Panc1 (cell line): Measurements from ENCODE around the gene METTL4.

Experiments used
- POLR2AphosphoS5 ChIP-seq: IDR thresholded peaks from 2 replicates; pipeline ENCODE4 v1.6.1; 2012; ENCODE audit warnings: mild to moderate bottlenecking, low read depth, low read length, moderate library complexity
- SIN3A ChIP-seq: IDR thresholded peaks from 2 replicates; pipeline ENCODE4 v1.6.1; 2012; ENCODE audit warnings: low read depth, mild to moderate bottlenecking, low read length, moderate library complexity, borderline replicate concordance; ENCODE audit not compliant: insufficient read depth
- TCF7L2 ChIP-seq: IDR thresholded peaks from 2 replicates; pipeline ENCODE4 v1.6.1; 2011; ENCODE audit warnings: mild to moderate bottlenecking, low read depth, low read length, inconsistent platforms
- TF ChIP-seq, protein P1 (sequence below): fragments of 450-650 bp; IDR thresholded peaks from 2 replicates; pipeline ENCODE4 v1.5.1; 2017; ENCODE audit warnings: mild to moderate bottlenecking
- TF ChIP-seq, protein P2 (sequence below), 2 experiments: IDR thresholded peaks; 2 replicates each; pipeline ENCODE4 v1.6.1; 2011 to 2012; ENCODE audit warnings: low read depth in 2 of 2, control low read depth in 1 of 2, low read length in 1 of 2, mild to moderate bottlenecking in 1 of 2, moderate library complexity in 1 of 2; ENCODE audit not compliant: insufficient read depth in 1 of 2

DNA sequence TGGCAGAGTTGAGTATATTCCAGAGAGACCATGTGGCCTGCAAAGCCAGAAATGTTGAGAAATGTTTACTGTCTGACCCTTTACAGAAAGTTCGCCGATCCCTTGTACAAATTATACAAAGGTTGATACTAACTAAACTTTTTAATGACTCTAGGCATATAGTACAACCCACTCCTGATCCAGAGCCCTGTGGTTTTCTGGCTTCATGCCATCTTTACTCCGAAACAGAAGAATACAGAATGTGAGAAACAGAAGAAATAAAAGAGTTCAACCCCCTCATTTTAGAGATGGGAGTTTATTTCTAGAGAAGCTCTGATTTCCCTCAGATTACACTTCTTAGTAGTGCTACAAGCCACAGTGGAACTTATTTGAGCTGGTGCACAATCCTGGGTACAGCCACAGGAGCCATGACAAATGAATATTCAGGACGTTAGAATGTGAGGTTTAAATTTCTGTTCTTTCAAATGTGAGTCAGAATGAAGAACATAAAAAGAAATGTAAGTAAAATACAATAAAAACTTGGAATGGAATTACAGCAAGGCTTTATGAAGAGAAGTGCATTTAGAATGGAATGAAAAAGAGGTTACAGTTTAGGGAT lies 46.2 kb upstream of the METTL4 start:
- TF ChIP-seq, protein P1, sequence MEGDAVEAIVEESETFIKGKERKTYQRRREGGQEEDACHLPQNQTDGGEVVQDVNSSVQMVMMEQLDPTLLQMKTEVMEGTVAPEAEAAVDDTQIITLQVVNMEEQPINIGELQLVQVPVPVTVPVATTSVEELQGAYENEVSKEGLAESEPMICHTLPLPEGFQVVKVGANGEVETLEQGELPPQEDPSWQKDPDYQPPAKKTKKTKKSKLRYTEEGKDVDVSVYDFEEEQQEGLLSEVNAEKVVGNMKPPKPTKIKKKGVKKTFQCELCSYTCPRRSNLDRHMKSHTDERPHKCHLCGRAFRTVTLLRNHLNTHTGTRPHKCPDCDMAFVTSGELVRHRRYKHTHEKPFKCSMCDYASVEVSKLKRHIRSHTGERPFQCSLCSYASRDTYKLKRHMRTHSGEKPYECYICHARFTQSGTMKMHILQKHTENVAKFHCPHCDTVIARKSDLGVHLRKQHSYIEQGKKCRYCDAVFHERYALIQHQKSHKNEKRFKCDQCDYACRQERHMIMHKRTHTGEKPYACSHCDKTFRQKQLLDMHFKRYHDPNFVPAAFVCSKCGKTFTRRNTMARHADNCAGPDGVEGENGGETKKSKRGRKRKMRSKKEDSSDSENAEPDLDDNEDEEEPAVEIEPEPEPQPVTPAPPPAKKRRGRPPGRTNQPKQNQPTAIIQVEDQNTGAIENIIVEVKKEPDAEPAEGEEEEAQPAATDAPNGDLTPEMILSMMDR: no peak
- TF ChIP-seq POLR2AphosphoS5 (no peak), SIN3A (no peak), TCF7L2 (no peak)
- TF ChIP-seq, protein P2, sequence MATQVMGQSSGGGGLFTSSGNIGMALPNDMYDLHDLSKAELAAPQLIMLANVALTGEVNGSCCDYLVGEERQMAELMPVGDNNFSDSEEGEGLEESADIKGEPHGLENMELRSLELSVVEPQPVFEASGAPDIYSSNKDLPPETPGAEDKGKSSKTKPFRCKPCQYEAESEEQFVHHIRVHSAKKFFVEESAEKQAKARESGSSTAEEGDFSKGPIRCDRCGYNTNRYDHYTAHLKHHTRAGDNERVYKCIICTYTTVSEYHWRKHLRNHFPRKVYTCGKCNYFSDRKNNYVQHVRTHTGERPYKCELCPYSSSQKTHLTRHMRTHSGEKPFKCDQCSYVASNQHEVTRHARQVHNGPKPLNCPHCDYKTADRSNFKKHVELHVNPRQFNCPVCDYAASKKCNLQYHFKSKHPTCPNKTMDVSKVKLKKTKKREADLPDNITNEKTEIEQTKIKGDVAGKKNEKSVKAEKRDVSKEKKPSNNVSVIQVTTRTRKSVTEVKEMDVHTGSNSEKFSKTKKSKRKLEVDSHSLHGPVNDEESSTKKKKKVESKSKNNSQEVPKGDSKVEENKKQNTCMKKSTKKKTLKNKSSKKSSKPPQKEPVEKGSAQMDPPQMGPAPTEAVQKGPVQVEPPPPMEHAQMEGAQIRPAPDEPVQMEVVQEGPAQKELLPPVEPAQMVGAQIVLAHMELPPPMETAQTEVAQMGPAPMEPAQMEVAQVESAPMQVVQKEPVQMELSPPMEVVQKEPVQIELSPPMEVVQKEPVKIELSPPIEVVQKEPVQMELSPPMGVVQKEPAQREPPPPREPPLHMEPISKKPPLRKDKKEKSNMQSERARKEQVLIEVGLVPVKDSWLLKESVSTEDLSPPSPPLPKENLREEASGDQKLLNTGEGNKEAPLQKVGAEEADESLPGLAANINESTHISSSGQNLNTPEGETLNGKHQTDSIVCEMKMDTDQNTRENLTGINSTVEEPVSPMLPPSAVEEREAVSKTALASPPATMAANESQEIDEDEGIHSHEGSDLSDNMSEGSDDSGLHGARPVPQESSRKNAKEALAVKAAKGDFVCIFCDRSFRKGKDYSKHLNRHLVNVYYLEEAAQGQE (IDR thresholded peaks at IDR 0.05; ENCODE audit: insufficient read depth in 1 of 2, low read depth in 2 of 2, low read length in 1 of 2): no peak
